Measurements from ENCODE around the gene CD83.

CD83 gene

GRCh38 chr6:14142511-14143223 is 25.1 kb downstream of the CD83 start:
- TF ChIP-seq CTCF (conservative IDR thresholded peaks at IDR 0.05), result no peak
- no peak overlapping the region for H3K27ac ChIP-seq

GRCh38 chr6:14143305-14143704 is 25.7 kb downstream of the CD83 start:
- no peak for TF ChIP-seq CTCF (conservative IDR thresholded peaks at IDR 0.05)
- no peak overlapping the region for H3K27ac ChIP-seq

GRCh38 chr6:14144678-14145113 is 27.1 kb downstream of the CD83 start:
- no peak overlapping the region for H3K27ac ChIP-seq
- TF ChIP-seq CTCF (conservative IDR thresholded peaks at IDR 0.05), result peak; percentile 76

- TF ChIP-seq CTCF (conservative IDR thresholded peaks at IDR 0.05), result no peak
- H3K27ac ChIP-seq, result no peak overlapping the region
These were observed 29.0 kb downstream of the CD83 start for GRCh38 chr6:14146506-14147096.

- no peak for TF ChIP-seq CTCF (conservative IDR thresholded peaks at IDR 0.05)
- H3K27ac ChIP-seq, result no peak overlapping the region
These were observed 30.3 kb downstream of the CD83 start for GRCh38 chr6:14147891-14148290.

GRCh38 chr6:14148471-14148870 is 30.9 kb downstream of the CD83 start:
- no peak for TF ChIP-seq CTCF (conservative IDR thresholded peaks at IDR 0.05)
- H3K27ac ChIP-seq, result no peak overlapping the region

GRCh38 chr6:14149053-14149738 is 31.6 kb downstream of the CD83 start:
- H3K27ac ChIP-seq, result no peak overlapping the region
- no peak for TF ChIP-seq CTCF (conservative IDR thresholded peaks at IDR 0.05)

All from VCaP (cell line).